HG03095 (cell line): ENCODE measurements around the gene TRAF4.
"Not testable (repeated sequence)": the region's sequence is repeated elsewhere in the genome, so short reads cannot be mapped to it uniquely, and the experiment has no call there.

ENCODE experiments used
- ATAC-seq: cut with Tn5 transposase; IDR thresholded peaks from one replicate; pipeline ENCODE4 v1.9.1; 2021; ENCODE audit warnings: moderate library complexity; ENCODE audit not compliant: unreplicated experiment

TRAF4 gene

GRCh38 chr17:28777178-28777577 is 33.4 kb downstream of the TRAF4 start:
- no peak for ATAC-seq

- ATAC-seq = not testable (repeated sequence)
Observed at GRCh38 chr17:28779601-28780000, 35.8 kb downstream of the TRAF4 start.

GRCh38 chr17:28783161-28783560 is 39.4 kb downstream of the TRAF4 start:
- no peak for ATAC-seq

- no peak for ATAC-seq
Observed at GRCh38 chr17:28788100-28788499, 44.3 kb downstream of the TRAF4 start.

- ATAC-seq = no peak
Observed at GRCh38 chr17:28792877-28793661, 49.3 kb downstream of the TRAF4 start.

- not testable (repeated sequence) for ATAC-seq
Observed at GRCh38 chr17:28794846-28795441, 51.1 kb downstream of the TRAF4 start.

- no peak for ATAC-seq
Observed at GRCh38 chr17:28796062-28796461, 52.3 kb downstream of the TRAF4 start.
